K562 (cell line): ENCODE data around the gene FGF21. TPM values are rescaled to one million over a fixed set of nuclear protein-coding genes. Genes with fewer than 3 reads are reported as not detected.

Experiments used
- ARHGAP35 ChIP-seq: fragments of 450-650 bp; IDR thresholded peaks from 2 replicates; pipeline ENCODE4 v1.6.1; 2018; ENCODE audit not compliant: partially characterized antibody
- CBX3 ChIP-seq, 2 experiments: IDR thresholded peaks; 1 replicate in 1 of 2; 2 replicates in 1 of 2; pipeline ENCODE4 v1.6.1; 2012; ENCODE audit warnings: inconsistent platforms in 2 of 2, low read length in 2 of 2, borderline replicate concordance in 1 of 2, control low read depth in 1 of 2
- DPF2 ChIP-seq: fragments of 450-650 bp; IDR thresholded peaks from 2 replicates; pipeline ENCODE4 v1.6.1; 2016
- E2F3 ChIP-seq: fragments of 250-450 bp; sonication (Bioruptor Pico); IDR thresholded peaks from 2 replicates; pipeline ENCODE4 v1.4.0; 2020; ENCODE audit warnings: mild to moderate bottlenecking
- EHMT2 ChIP-seq: fragments of 450-650 bp; IDR thresholded peaks from 2 replicates; pipeline ENCODE4 v1.6.1; 2018; ENCODE audit warnings: antibody characterized with exemption
- EP400 ChIP-seq: fragments of 450-650 bp; IDR thresholded peaks from 2 replicates; pipeline ENCODE4 v1.6.1; 2017; ENCODE audit warnings: antibody characterized with exemption, mild to moderate bottlenecking, moderate library complexity
- HMBOX1 ChIP-seq: sonication (generic); IDR thresholded peaks from 2 replicates; pipeline ENCODE4 v1.6.1; 2016
- KAT2B ChIP-seq: IDR thresholded peaks from one replicate; pipeline ENCODE4 v1.6.1; 2012; ENCODE audit warnings: low read depth, mild to moderate bottlenecking, control low read depth, inconsistent platforms, low read length, moderate library complexity
- KDM2B ChIP-seq: fragments of 250-450 bp; sonication (Bioruptor Pico); IDR thresholded peaks from 2 replicates; pipeline ENCODE4 v1.8.0; 2021; ENCODE audit warnings: mild to moderate bottlenecking, moderate library complexity
- MECOM ChIP-seq: fragments of 250-450 bp; sonication (Bioruptor Pico); IDR thresholded peaks from 2 replicates; pipeline ENCODE4 v1.8.0; 2022; ENCODE audit warnings: inconsistent platforms
- MITF ChIP-seq: IDR thresholded peaks from 2 replicates; pipeline ENCODE4 v1.6.1; 2014; ENCODE audit warnings: antibody characterized with exemption
- MLX ChIP-seq, 2 experiments: fragments of 450-650 bp in 1 of 2; sonication (generic) in 1 of 2; formaldehyde crosslinking; conservative IDR thresholded peaks; 2 replicates each; pipeline versions ENCODE4 v1.4.0 to v1.8.1; 2020 to 2022; ENCODE audit warnings: mild to moderate bottlenecking in 1 of 2, missing genetic modification reagents in 1 of 2
- NCOA2 ChIP-seq, 2 experiments: fragments of 450-650 bp; IDR thresholded peaks; 2 replicates each; pipeline ENCODE4 v1.6.1; 2018; ENCODE audit warnings: mild to moderate bottlenecking in 2 of 2, moderate library complexity in 1 of 2; ENCODE audit not compliant: partially characterized antibody in 2 of 2
- NFE2L1 ChIP-seq: fragments of 450-650 bp; IDR thresholded peaks from 2 replicates; pipeline ENCODE4 v1.6.1; 2016; ENCODE audit warnings: missing genetic modification characterization, low read depth, mild to moderate bottlenecking, missing compliant biosample characterization, moderate library complexity, borderline replicate concordance
- NKRF ChIP-seq: fragments of 450-650 bp; IDR thresholded peaks from 2 replicates; pipeline ENCODE4 v1.6.1; 2016; ENCODE audit warnings: borderline replicate concordance
- NR0B1 ChIP-seq: fragments of 450-650 bp; IDR thresholded peaks from one replicate; pipeline ENCODE4 v1.6.1; 2018; ENCODE audit warnings: mild to moderate bottlenecking, moderate library complexity; ENCODE audit not compliant: partially characterized antibody
- NR2C2 ChIP-seq, 2 experiments: fragments of 200-800 bp in 1 of 2; sonication (Bioruptor generic) in 1 of 2; sonication (generic) in 1 of 2; formaldehyde crosslinking in 1 of 2; IDR thresholded peaks; 2 replicates each; pipeline versions ENCODE4 v1.6.1 to v1.8.0; 2016 to 2022; ENCODE audit warnings: mild to moderate bottlenecking in 1 of 2, missing compliant biosample characterization in 1 of 2, missing genetic modification characterization in 1 of 2, missing genetic modification reagents in 1 of 2
- PHB2 ChIP-seq: fragments of 450-650 bp; IDR thresholded peaks from 2 replicates; pipeline ENCODE4 v1.6.1; 2017; ENCODE audit warnings: low read depth
- SMARCA5 ChIP-seq: fragments of 450-650 bp; IDR thresholded peaks from 2 replicates; pipeline ENCODE4 v1.6.1; 2016
- SRSF3 ChIP-seq: fragments of 200-400 bp; formaldehyde crosslinking; IDR thresholded peaks from 2 replicates; pipeline ENCODE4 v1.6.1; 2016; ENCODE audit warnings: mild to moderate bottlenecking, low read length, moderate library complexity; ENCODE audit not compliant: insufficient read depth
- ZNF184 ChIP-seq: sonication (generic); formaldehyde crosslinking; IDR thresholded peaks from 2 replicates; pipeline ENCODE4 v1.5.0; 2020; ENCODE audit warnings: missing genetic modification reagents
- ZNF717 ChIP-seq: fragments of 250-450 bp; sonication (Bioruptor Pico); IDR thresholded peaks from 2 replicates; pipeline ENCODE4 v1.5.0; 2021
- ZNF764 ChIP-seq: fragments of 250-450 bp; sonication (Bioruptor Pico); IDR thresholded peaks from 2 replicates; pipeline ENCODE4 v1.4.0; 2020; ENCODE audit warnings: low read depth, mild to moderate bottlenecking, moderate library complexity
- polyA plus RNA-seq, 8 experiments: library from polyadenylated mRNA; depleted of rRNA in 4 of 8; stranded (reverse) in 5 of 8; unstranded in 3 of 8; fragments of >200 nt; fragmentation: Nextera tagmentation in 2 of 8; fragmentation: Illumina TruSeq in 1 of 8; extraction: Ambion mirVana in 2 of 8; extraction: Trizol in 1 of 8; gene quantifications; 2 replicates each; pipeline versions ENCODE4 v1.2.1 to v1.2.3, GENCODE V29; 2011 to 2014; ENCODE audit warnings: inconsistent platforms in 1 of 8, missing spikeins in 1 of 8
- total RNA-seq, 7 experiments: library from RNA; depleted of rRNA in 6 of 7; stranded (reverse); fragments of >200 nt in 6 of 7; fragmentation: Illumina TruSeq in 2 of 7; extraction: Trizol in 2 of 7; gene quantifications; 2 replicates each; pipeline versions ENCODE4 v1.2.1 to v1.2.3, GENCODE V29; 2011 to 2021; ENCODE audit warnings: low replicate concordance in 1 of 7

The FGF21 gene
- total and polyA plus RNA-seq, 9 of the 15 experiments (the other 6 are each of a cell fraction or from before 2014, with no cell fraction given) = 0.04 to 0.77 (median 0.09) TPM; not detected in 6

- TF ChIP-seq KDM2B (CRISPR knock-in tag) = no peak
- TF ChIP-seq PHB2 = no peak
- TF ChIP-seq NFE2L1 (tag) = no peak
- TF ChIP-seq DPF2 = peak; percentile 93
- no peak for TF ChIP-seq ZNF764
- TF ChIP-seq ZNF184 (CRISPR knock-in tag) = no peak
- TF ChIP-seq KAT2B = no peak
- TF ChIP-seq MITF = peak; percentile 73; the same call in 1 of the 2 replicates
- TF ChIP-seq NR2C2 (CRISPR knock-in tag; IDR thresholded peaks at IDR 0.05) = no peak
- TF ChIP-seq NR2C2 (tag; IDR thresholded peaks at IDR 0.05) = peak; percentile 84
- no peak for TF ChIP-seq NCOA2 (IDR thresholded peaks at IDR 0.05; ENCODE audit: partially characterized antibody in 2 of 2)
- TF ChIP-seq E2F3 (CRISPR knock-in tag) = no peak
- no peak for TF ChIP-seq SMARCA5
- peak; percentile 76 for TF ChIP-seq HMBOX1
- no peak for TF ChIP-seq ARHGAP35
- peak; percentile 67 for TF ChIP-seq EP400
- TF ChIP-seq MECOM = no peak
- TF ChIP-seq ZNF717 = no peak
- TF ChIP-seq MLX (CRISPR knock-in tag; conservative IDR thresholded peaks at IDR 0.05) = no peak
- TF ChIP-seq EHMT2 = no peak
- TF ChIP-seq NR0B1 = no peak
- no peak for TF ChIP-seq CBX3 (IDR thresholded peaks at IDR 0.05; ENCODE audit: borderline replicate concordance in 1 of 2, low read length in 2 of 2)
- TF ChIP-seq SRSF3 = no peak
- no peak for TF ChIP-seq NKRF
These were observed 25.5 kb downstream of the FGF21 start (continued) for GRCh38 chr19:48780631-48781391.
